AG04449 (cell line): Measurements from ENCODE around the gene ARHGAP5.

ENCODE experiments used
- CTCF ChIA-PET: fragments of 350-600 bp; formaldehyde crosslinking; extraction: SDS; loops from one replicate; lab custom pipeline; 2021; ENCODE audit warnings: antibody characterized with exemption; lab: Yijun Ruan, JAX
- POLR2A ChIA-PET: fragments of 400-600, 350-600 bp; formaldehyde crosslinking; extraction: SDS; loops from one replicate; lab custom pipeline; 2020; ENCODE audit warnings: antibody characterized with exemption, inconsistent platforms; lab: Yijun Ruan, JAX
- DNase-seq: peaks from one replicate; pipeline ENCODE4 v3.0.0-alpha.2; 2010; ENCODE audit warnings: low read depth, low spot score
- H3K4me3 ChIP-seq: 2 replicates; pipeline ENCODE4 v1.5.1; 2011; ENCODE audit warnings: low read depth, mild to moderate bottlenecking, control low read depth, low read length
- TF ChIP-seq, protein P1 (sequence below): IDR thresholded peaks from one replicate; pipeline ENCODE4 v1.5.1; 2011; ENCODE audit warnings: mild to moderate bottlenecking, moderate library complexity, low read length, control low read depth, inconsistent platforms; ENCODE audit not compliant: insufficient read depth; ENCODE audit errors: missing control alignments

The ARHGAP5 gene

DNA sequence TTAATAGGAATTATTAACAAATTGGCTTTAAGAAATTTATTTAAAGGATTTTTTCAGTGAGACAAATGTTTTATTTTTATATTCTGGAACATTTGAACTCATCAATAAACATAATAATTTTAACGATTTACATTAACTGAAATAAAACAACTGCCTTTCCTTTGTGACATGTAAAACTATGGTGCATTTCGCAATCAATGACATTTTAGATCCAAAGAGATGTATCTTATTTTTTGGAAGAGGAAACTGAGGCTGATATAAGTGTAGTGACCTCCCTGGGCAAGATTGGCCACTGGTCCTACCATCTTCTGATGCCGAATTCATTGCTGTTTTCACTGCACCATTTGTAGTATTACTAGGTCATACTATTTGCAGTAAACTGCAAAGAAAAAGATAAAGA lies 128.4 kb downstream of the ARHGAP5 start:
- TF ChIP-seq, protein P1, sequence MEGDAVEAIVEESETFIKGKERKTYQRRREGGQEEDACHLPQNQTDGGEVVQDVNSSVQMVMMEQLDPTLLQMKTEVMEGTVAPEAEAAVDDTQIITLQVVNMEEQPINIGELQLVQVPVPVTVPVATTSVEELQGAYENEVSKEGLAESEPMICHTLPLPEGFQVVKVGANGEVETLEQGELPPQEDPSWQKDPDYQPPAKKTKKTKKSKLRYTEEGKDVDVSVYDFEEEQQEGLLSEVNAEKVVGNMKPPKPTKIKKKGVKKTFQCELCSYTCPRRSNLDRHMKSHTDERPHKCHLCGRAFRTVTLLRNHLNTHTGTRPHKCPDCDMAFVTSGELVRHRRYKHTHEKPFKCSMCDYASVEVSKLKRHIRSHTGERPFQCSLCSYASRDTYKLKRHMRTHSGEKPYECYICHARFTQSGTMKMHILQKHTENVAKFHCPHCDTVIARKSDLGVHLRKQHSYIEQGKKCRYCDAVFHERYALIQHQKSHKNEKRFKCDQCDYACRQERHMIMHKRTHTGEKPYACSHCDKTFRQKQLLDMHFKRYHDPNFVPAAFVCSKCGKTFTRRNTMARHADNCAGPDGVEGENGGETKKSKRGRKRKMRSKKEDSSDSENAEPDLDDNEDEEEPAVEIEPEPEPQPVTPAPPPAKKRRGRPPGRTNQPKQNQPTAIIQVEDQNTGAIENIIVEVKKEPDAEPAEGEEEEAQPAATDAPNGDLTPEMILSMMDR: no peak
- POLR2A ChIA-PET: no interaction called here

DNA sequence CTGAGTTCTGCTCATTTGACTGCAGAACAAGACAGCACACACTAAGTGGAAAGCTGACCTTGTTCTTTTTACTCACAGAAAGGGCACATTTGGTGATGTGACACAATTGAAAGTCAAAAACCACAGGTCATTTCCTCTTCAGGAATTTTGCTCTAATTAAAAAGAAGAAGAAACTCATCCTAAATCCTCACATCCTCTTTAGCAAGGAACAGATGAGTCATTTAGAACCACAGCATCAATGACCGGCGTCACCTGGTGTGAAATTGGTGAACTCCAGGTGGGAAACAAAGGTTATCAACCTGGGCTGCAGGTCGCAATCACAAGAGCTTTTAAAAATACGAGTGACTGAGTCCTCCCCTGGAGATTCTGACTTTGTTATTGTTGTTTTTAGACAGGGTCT lies 128.9 kb downstream of the ARHGAP5 start:
- CTCF ChIA-PET: interaction anchor here (0.9 kb wide), 1 partner anchor 17 kb away, joined by 3 read pairs; no protein-coding TSS in a partner anchor

More for the DNA sequence above, 128.4 kb downstream of the ARHGAP5 start:
- DNase-seq: no peak
- CTCF ChIA-PET: interaction anchor here (0.9 kb wide), 1 partner anchor 17 kb away, joined by 3 read pairs; no protein-coding TSS in a partner anchor
- no peak overlapping the region for H3K4me3 ChIP-seq

DNA sequence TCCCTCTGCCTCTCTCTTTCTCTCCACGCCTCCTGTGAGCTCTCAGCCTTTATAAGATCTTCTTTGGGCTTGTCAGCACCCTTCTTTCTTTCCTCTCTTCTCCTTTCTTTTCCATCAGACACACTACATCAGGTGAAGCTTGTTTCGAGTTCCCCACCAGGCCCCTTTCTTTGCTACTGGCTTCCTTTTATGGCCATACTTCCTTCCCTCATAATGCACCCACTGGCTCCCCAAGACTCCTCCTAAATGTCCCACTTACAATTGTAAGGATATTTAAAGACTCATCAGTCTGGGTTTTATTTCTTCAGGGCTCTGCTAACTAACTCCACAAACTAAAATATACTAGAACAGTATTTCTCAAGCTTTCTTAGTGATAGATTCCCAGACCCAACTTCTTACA lies 129.4 kb downstream of the ARHGAP5 start:
- CTCF ChIA-PET: no interaction called here
- H3K4me3 ChIP-seq: no peak overlapping the region
- POLR2A ChIA-PET: no interaction called here
- TF ChIP-seq, protein P1: no peak
- no peak for DNase-seq

More for the DNA sequence above, 128.9 kb downstream of the ARHGAP5 start:
- TF ChIP-seq, protein P1: no peak
- DNase-seq: no peak
- no peak overlapping the region for H3K4me3 ChIP-seq
- POLR2A ChIA-PET: no interaction called here

DNA sequence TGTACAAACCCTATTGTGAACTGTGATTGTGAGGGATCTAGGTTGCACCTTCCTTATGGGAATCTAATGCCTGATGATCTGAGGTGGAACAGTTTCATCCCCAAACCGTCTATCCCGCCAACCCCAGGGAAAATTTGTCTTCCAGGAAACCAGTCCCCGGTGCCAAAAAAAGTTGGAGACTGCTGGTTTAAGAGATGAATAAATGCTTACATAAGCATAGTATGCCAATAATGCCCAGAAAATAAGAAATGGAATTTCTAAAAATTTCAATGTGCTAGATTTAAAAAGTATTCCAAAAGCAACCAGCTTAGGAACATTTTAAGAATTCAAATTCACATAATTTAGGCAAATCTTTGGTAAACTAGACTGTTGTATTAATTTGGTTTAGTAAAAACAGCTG lies 131.4 kb downstream of the ARHGAP5 start:
- TF ChIP-seq, protein P1: no peak
- ChIA-PET POLR2A (no interaction called here), CTCF (no interaction called here)
- H3K4me3 ChIP-seq: no peak overlapping the region
- no peak for DNase-seq
